Glutamatergic neuron (in vitro differentiated cells): ENCODE measurements around the gene SHC4. TPM values are rescaled to one million over a fixed set of nuclear protein-coding genes. Genes with fewer than 3 reads are reported as not detected.
A peak's percentile ranks its signal among the peaks of the same experiment; 100 is the strongest.

Experiments
- DNase-seq: peaks from one replicate; pipeline ENCODE4 v3.0.0; 2022
- H3K27ac Mint-ChIP-seq: one replicate; pipeline ENCODE4 v1.8.0; 2020; ENCODE audit warnings: mild to moderate bottlenecking, mixed read lengths, inconsistent platforms; ENCODE audit not compliant: unreplicated experiment
- H3K27me3 Mint-ChIP-seq: one replicate; pipeline ENCODE4 v1.8.0; 2020; ENCODE audit warnings: mild to moderate bottlenecking, moderate library complexity, mixed read lengths, inconsistent platforms; ENCODE audit not compliant: unreplicated experiment
- H3K36me3 Mint-ChIP-seq: one replicate; pipeline ENCODE4 v1.8.0; 2020; ENCODE audit warnings: mild to moderate bottlenecking, mixed read lengths, inconsistent platforms; ENCODE audit not compliant: unreplicated experiment
- H3K4me1 Mint-ChIP-seq: one replicate; pipeline ENCODE4 v1.8.0; 2020; ENCODE audit warnings: mild to moderate bottlenecking, low read depth, mixed read lengths, inconsistent platforms; ENCODE audit not compliant: unreplicated experiment
- H3K4me3 Mint-ChIP-seq: one replicate; pipeline ENCODE4 v1.8.0; 2020; ENCODE audit warnings: mild to moderate bottlenecking, mixed read lengths, inconsistent platforms; ENCODE audit not compliant: unreplicated experiment
- H3K9me3 Mint-ChIP-seq: one replicate; pipeline ENCODE4 v1.8.0; 2020; ENCODE audit warnings: mild to moderate bottlenecking, moderate library complexity, mixed read lengths, inconsistent platforms; ENCODE audit not compliant: unreplicated experiment
- total RNA-seq: library from RNA; stranded (reverse); fragmentation: NEBNext Ultra II Directional; extraction: Animal tissue kit (Norgen Biotek cat#: 25700); gene quantifications from one replicate; pipeline ENCODE4 v1.2.1, GENCODE V29; 2021; ENCODE audit not compliant: unreplicated experiment
- TF ChIP-seq, protein P1 (sequence below): fragments of 200-600 bp; sonication (generic); IDR thresholded peaks from one replicate; pipeline ENCODE4 v1.5.0; 2021; ENCODE audit not compliant: partially characterized antibody, unreplicated experiment

SHC4 gene
- total RNA-seq, 1 donor from 2014 or later: 4.4 TPM

GRCh38 chr15:48965972-48966371 lies 2.3 kb upstream of the SHC4 start:
- no peak overlapping the region for H3K27ac Mint-ChIP-seq
- peaks cover 7% of the 10 kb centered on the region for H3K9me3 Mint-ChIP-seq
- peaks cover 12% of the 10 kb centered on the region for H3K4me1 Mint-ChIP-seq
- peaks cover 1% of the 10 kb centered on the region for H3K27me3 Mint-ChIP-seq
- no peak for DNase-seq
- H3K4me3 Mint-ChIP-seq: no peak overlapping the region
- peaks cover 4% of the 10 kb centered on the region for H3K36me3 Mint-ChIP-seq
- TF ChIP-seq, protein P1, sequence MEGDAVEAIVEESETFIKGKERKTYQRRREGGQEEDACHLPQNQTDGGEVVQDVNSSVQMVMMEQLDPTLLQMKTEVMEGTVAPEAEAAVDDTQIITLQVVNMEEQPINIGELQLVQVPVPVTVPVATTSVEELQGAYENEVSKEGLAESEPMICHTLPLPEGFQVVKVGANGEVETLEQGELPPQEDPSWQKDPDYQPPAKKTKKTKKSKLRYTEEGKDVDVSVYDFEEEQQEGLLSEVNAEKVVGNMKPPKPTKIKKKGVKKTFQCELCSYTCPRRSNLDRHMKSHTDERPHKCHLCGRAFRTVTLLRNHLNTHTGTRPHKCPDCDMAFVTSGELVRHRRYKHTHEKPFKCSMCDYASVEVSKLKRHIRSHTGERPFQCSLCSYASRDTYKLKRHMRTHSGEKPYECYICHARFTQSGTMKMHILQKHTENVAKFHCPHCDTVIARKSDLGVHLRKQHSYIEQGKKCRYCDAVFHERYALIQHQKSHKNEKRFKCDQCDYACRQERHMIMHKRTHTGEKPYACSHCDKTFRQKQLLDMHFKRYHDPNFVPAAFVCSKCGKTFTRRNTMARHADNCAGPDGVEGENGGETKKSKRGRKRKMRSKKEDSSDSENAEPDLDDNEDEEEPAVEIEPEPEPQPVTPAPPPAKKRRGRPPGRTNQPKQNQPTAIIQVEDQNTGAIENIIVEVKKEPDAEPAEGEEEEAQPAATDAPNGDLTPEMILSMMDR: no peak

DNA sequence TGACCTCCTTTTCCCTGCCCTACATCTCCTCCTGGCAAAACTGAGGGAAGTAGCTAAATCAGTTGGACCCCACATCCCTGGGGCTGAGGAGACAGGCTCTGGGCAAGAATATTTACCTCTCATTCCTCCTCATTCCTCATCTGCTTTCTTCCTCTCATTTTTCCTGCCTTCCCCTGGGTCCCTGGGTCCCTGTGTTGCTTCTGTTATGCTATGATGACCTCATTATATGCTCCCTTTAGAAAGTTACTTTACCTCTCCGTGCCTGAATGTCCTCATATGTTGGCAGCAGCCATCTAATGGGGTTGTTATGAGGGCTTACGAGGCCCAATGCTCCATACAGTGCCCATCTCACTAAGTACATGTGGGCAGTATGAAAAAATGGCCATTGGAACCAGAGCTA lies 1.2 kb upstream of the SHC4 start:
- no peak for DNase-seq
- H3K9me3 Mint-ChIP-seq: peaks cover 7% of the 10 kb centered on the region
- peak overlapping the region; percentile 87 for H3K4me3 Mint-ChIP-seq
- TF ChIP-seq, protein P1: no peak
- H3K27me3 Mint-ChIP-seq: peaks cover 1% of the 10 kb centered on the region
- peaks cover 15% of the 10 kb centered on the region for H3K4me1 Mint-ChIP-seq
- H3K27ac Mint-ChIP-seq: peak overlapping the region; percentile 99
- H3K36me3 Mint-ChIP-seq: no peaks in the 10 kb centered on the region

DNA sequence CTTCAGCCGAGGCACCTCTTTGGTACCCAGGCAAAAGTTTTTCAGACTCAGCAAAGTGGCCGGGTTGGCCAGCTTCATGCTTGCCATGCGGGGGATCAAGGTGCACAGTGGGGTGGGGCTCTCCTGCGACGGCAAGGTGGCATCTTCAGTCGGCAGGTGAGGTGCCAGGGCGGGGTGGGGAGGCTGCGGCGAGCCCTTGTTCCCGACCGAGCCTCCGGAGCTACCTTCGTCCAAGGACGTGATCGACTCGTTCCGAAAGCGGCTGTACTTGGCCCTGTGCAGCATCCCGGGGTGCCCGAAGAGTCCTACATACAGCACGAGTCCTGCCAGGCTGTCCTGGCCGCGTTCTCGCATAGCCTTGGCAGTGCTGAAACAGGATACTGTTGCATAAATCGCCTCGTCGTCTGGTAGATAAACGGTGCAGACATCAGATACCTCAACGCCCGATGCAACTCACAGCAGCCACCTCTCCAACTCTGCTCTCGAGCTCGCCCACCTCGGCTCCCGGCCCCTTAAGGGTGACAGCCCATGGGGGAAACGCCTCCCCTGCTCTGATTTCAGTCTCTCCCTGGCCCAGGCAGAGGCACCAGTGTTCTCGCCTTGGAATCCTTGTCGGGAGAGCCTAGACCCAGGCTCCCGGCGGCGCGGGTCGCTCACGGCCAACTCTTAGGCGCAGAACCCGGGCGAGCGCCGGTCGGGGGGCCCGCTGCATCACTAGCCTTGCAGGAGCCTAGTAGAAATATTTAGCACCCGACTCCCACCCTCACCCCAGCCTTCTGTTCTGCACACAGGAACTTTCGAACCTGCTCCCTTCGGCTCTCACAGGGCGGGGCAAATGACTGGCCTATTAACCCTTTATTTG lies 826 bp downstream of the SHC4 start:
- peaks cover 7% of the 10 kb centered on the region for H3K9me3 Mint-ChIP-seq
- TF ChIP-seq, protein P1: no peak
- H3K27ac Mint-ChIP-seq: peak overlapping the region; percentile 99
- H3K27me3 Mint-ChIP-seq: peaks cover 1% of the 10 kb centered on the region
- H3K4me1 Mint-ChIP-seq: peaks cover 15% of the 10 kb centered on the region
- peak; percentile 53 for DNase-seq
- no peaks in the 10 kb centered on the region for H3K36me3 Mint-ChIP-seq
- H3K4me3 Mint-ChIP-seq: peak overlapping the region; percentile 87

- DNase-seq: no peak
- H3K27ac Mint-ChIP-seq: no peak overlapping the region
- H3K36me3 Mint-ChIP-seq: no peaks in the 10 kb centered on the region
- H3K27me3 Mint-ChIP-seq: no peaks in the 10 kb centered on the region
- TF ChIP-seq, protein P1: no peak
- H3K4me3 Mint-ChIP-seq: no peak overlapping the region
- H3K4me1 Mint-ChIP-seq: peaks cover 2% of the 10 kb centered on the region
- H3K9me3 Mint-ChIP-seq: peaks cover 1% of the 10 kb centered on the region
Measured at GRCh38 chr15:48955967-48956366, 7.8 kb downstream of the SHC4 start.

- no peak overlapping the region for H3K27ac Mint-ChIP-seq
- TF ChIP-seq, protein P1: no peak
- no peak overlapping the region for H3K4me3 Mint-ChIP-seq
- no peaks in the 10 kb centered on the region for H3K36me3 Mint-ChIP-seq
- DNase-seq: no peak
- H3K27me3 Mint-ChIP-seq: peaks cover 2% of the 10 kb centered on the region
- H3K9me3 Mint-ChIP-seq: peaks cover 3% of the 10 kb centered on the region
- no peaks in the 10 kb centered on the region for H3K4me1 Mint-ChIP-seq
Measured at GRCh38 chr15:48955370-48955769, 8.3 kb downstream of the SHC4 start.
